ENCODE data around the gene GRM8.

GRCh38 chr7:127245002-127245401 lies 7.7 kb downstream of the GRM8 start:
- TF ChIP-seq POLR2A (IDR thresholded peaks at IDR 0.05; ENCODE audit: low read depth) (no peak), POLR2AphosphoS5 (IDR thresholded peaks at IDR 0.05) (no peak), CTCF (IDR thresholded peaks at IDR 0.05) (no peak)
